Kidney epithelial cell (primary cell): Measurements from ENCODE around the gene APBB2. TPM values are rescaled to one million over a fixed set of nuclear protein-coding genes. Genes with fewer than 3 reads are reported as not detected.

Experiments
- DNase-seq: peaks from one replicate; pipeline ENCODE4 v3.0.0-alpha.2; 2010; ENCODE audit warnings: low read depth
- H3K27me3 ChIP-seq: 2 replicates; pipeline ENCODE4 v1.6.0; 2011; ENCODE audit warnings: low read length; ENCODE audit not compliant: control insufficient read depth, insufficient read depth
- H3K36me3 ChIP-seq: 2 replicates; pipeline ENCODE4 v1.5.1; 2011; ENCODE audit warnings: low read length; ENCODE audit not compliant: control insufficient read depth, insufficient read depth
- H3K4me3 ChIP-seq: 2 replicates; pipeline ENCODE4 v1.5.1; 2011; ENCODE audit warnings: low read depth, mild to moderate bottlenecking, control low read depth, low read length
- total RNA-seq: library from RNA; depleted of rRNA; stranded (reverse); fragments of >200 nt; gene quantifications from 2 replicates; pipeline ENCODE4 v1.2.3, GENCODE V29; 2015
- TF ChIP-seq, protein P1 (sequence below): IDR thresholded peaks from 2 replicates; pipeline ENCODE4 v1.5.1; 2011; ENCODE audit warnings: mild to moderate bottlenecking, moderate library complexity, low read length, control low read depth, inconsistent platforms; ENCODE audit not compliant: insufficient read depth, poor library complexity, severe bottlenecking

The APBB2 gene
- total RNA-seq, 1 donor from 2014 or later = 52.0 TPM

DNA sequence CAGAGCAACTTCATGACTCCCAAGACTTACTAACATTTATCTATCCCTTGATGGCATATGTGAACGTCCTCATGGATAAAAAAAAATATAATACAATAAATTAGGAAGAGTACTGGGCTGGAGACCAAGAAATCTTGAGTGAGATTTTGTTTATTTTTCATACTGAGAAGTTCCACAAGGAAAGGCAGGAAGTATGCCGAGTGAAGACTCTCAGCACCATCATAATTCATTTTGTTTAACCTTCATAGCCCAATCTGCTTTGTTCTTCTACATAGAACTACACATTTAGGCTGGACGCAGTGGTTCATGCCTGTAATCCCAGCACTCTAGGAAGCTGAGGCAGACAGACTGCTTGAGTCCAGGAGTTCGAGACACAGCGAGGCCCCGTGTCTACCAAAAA, 266.3 kb downstream of the APBB2 start:
- TF ChIP-seq, protein P1, sequence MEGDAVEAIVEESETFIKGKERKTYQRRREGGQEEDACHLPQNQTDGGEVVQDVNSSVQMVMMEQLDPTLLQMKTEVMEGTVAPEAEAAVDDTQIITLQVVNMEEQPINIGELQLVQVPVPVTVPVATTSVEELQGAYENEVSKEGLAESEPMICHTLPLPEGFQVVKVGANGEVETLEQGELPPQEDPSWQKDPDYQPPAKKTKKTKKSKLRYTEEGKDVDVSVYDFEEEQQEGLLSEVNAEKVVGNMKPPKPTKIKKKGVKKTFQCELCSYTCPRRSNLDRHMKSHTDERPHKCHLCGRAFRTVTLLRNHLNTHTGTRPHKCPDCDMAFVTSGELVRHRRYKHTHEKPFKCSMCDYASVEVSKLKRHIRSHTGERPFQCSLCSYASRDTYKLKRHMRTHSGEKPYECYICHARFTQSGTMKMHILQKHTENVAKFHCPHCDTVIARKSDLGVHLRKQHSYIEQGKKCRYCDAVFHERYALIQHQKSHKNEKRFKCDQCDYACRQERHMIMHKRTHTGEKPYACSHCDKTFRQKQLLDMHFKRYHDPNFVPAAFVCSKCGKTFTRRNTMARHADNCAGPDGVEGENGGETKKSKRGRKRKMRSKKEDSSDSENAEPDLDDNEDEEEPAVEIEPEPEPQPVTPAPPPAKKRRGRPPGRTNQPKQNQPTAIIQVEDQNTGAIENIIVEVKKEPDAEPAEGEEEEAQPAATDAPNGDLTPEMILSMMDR = no peak
- no peak for DNase-seq
- Histone ChIP-seq H3K36me3 (no peaks in the 10 kb centered on the region), H3K27me3 (no peaks in the 10 kb centered on the region), H3K4me3 (no peak overlapping the region)

DNA sequence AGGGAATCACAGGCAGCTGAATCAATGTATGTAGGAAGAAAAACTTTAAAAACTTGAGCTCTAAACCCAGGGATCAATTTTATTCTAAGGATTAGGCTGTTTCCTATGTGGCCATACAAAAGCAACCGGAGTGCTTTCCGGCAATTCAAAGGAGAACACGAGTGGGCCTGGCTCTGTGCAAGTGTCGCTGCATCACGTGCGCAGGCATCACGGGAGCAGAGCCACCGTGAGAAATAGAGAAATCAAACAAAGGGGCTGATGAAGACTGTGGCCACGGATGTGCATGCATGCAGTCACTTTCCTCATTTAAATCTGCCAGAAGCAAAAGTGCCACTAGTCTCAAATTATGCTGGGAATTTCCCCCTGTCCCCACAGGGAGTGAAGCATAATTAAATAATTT, 267.7 kb downstream of the APBB2 start:
- no peak overlapping the region for H3K4me3 ChIP-seq
- no peaks in the 10 kb centered on the region for H3K27me3 ChIP-seq
- DNase-seq = no peak
- no peaks in the 10 kb centered on the region for H3K36me3 ChIP-seq
- TF ChIP-seq, protein P1 = no peak

DNA sequence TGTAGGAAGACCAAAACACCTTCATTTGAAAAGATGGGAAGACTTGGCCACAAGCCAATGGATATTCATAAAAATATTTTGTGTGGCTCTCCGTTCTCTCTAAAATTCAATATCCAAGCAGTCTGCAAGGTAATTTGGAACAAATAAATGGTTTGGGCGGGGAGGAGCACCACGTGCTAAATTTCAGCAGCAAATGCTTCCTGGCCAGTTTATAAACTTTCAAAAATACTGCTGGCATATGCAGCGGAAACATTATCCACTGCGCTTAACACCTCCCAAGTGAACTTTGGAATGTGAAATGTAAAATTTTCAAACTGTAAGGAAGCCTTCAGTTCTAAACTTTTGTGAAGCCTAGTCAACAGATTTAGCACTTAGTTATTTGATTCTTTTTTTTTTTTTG, 273.6 kb downstream of the APBB2 start:
- TF ChIP-seq, protein P1 = no peak
- Histone ChIP-seq H3K36me3 (no peaks in the 10 kb centered on the region), H3K27me3 (no peaks in the 10 kb centered on the region), H3K4me3 (no peak overlapping the region)
- DNase-seq = no peak

DNA sequence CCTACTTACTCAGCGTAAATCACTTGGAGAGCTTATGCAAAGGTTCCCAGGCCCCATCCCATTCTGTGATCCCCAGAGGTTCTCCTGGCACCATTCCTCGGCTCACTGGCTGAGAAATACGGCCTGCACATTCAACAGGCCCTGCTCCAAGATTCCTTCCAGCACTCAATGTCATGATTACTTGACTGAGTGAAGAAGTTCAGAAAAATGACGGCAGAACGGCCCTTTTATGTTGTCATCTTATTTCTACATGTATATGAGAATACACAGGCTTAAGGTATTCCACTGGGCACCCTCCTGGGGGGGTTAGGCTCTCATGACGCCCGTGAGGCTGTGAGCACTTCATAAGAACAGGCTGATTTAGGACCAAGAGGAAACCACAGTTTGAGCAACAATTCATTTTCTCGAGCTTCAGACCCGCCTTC, 274.0 kb downstream of the APBB2 start:
- Histone ChIP-seq H3K4me3 (no peak overlapping the region), H3K36me3 (no peaks in the 10 kb centered on the region), H3K27me3 (no peaks in the 10 kb centered on the region)
- no peak for DNase-seq
- TF ChIP-seq, protein P1 = no peak

DNA sequence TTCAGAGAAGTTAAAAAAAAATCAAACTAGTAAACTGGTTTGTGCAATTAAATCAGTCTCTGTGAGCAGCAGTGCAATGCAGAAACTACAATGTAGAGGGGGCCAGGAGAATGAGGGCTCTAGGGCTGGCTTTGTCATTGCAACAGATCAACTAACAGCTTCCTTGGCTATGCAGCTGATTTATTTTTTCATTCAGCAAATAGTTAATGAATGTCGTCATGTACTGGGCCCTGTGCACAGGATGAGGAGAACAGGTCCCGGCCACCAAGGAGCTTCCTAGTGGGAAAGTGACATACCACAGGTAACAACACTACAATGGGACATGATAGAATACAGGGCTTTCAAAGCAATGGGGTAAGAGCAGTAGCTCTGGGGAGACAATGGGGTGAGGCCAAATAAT, 274.5 kb downstream of the APBB2 start:
- H3K27me3 ChIP-seq = no peaks in the 10 kb centered on the region
- no peaks in the 10 kb centered on the region for H3K36me3 ChIP-seq
- TF ChIP-seq, protein P1 = no peak
- no peak overlapping the region for H3K4me3 ChIP-seq
- no peak for DNase-seq

DNA sequence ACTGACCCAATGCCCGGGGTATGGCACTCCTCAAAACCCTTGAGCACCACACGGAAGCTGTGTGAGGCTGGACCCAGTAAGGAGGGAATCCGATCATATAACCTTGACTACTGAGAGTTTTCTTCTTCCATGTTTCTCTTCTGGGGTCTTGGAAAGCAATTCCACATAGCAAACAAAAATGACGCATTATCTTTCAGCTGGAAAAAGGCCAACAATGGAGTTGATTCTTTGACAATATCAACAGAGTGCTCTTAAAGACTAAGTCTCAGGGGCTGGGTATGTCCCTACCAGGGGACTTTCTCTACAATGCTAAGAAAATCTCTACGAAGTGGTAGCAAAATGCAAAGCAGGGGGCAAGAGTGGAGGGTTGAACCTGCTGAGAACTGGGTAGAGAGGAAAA, 276.0 kb downstream of the APBB2 start:
- H3K4me3 ChIP-seq = no peak overlapping the region
- TF ChIP-seq, protein P1 = no peak
- H3K36me3 ChIP-seq = no peaks in the 10 kb centered on the region
- DNase-seq = no peak
- H3K27me3 ChIP-seq = no peaks in the 10 kb centered on the region
